GM19025 (cell line): ENCODE data around the gene MVD.

Source experiments
- ATAC-seq: cut with Tn5 transposase; IDR thresholded peaks from one replicate; pipeline ENCODE4 v1.9.1; 2021; ENCODE audit warnings: mild to moderate bottlenecking, low read depth, moderate library complexity; ENCODE audit not compliant: unreplicated experiment

MVD gene

GRCh38 chr16:88631384-88631783 lies 31.5 kb downstream of the MVD start:
- ATAC-seq: no peak

- no peak for ATAC-seq
Measured at GRCh38 chr16:88630941-88631340, 31.9 kb downstream of the MVD start.

DNA sequence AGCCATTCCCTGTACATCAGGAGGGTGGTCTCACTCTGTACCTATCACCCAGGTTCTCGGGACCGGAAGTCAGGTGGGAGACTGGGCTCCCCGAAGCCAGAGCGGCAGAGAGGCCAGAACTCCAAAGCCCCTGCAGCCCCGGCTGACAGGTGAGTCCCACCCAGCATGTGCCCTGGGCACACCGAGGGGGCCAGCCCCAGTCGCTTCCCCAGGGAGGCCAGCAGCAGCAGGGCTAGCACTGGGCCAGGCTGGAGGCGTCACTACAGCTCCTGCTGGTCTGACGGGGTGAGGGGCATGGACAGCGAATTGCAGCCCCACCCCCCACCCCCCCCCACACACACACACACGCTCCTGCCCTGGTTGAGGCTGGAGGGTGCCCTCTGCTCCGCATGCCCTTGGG lies 32.5 kb downstream of the MVD start:
- no peak for ATAC-seq

DNA sequence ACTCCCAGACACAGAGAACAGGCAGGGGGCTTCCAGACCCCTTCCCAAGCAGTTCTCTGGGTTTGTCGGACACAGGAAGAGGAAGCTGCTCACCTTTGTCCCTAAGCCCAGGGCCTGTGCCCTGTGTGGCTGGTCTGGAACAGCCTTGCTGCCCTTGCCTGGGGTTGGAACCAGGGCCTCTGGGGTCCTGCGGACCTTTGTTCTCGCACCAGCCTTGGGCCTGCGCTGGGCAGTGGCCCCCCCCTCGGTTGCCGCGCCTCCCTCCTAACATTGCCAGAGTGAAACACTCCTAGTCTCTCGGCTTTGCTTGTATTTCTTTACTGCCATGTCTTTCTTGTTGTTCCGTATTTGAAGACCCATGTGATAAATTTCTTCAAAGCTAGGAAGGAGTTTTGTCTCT lies 33.1 kb downstream of the MVD start:
- no peak for ATAC-seq

- no peak for ATAC-seq
Measured at GRCh38 chr16:88628512-88628974, 34.3 kb downstream of the MVD start.

GRCh38 chr16:88627531-88628411 lies 35.1 kb downstream of the MVD start:
- ATAC-seq: no peak

DNA sequence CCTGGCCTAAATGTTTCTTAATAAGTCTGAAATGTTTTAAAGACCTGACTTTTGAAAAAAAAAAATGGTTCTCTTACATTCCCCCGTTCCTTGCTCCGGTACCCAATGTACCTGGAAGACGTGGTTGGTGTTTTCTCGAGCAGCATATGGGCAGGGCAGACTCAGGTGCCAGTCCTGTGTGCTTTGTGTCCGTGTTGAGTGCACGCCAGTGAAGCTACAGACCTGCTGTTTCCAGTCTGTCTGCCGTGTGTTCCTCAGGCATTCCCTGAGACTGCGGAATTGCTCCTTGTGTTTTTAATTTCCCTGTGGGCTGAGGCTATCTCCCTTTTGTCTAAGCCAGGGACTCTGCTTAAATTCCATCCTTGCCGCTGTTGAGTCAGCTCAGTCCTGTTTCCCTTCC lies 36.2 kb downstream of the MVD start:
- no peak for ATAC-seq

GRCh38 chr16:88624977-88625576 lies 37.8 kb downstream of the MVD start:
- ATAC-seq: no peak

DNA sequence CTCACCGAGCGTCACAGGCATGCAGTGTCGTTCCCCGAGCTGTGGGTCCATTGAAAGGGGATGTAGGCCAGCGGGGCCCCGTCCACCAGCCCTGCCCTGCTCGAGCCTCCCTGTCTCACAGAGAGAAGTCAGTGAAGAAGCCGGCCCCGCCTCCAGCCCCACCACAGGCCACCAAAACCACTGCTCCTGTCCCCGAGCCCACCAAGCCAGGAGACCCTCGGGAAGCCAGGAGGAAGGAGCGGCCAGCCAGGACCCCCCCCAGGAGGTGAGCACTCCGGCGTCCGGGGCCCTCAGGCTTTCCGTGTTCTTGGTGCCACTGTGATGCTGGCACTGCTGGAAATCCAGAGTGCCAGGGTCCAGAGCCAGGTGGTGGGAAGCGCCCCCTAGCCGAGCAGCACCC lies 38.4 kb downstream of the MVD start:
- ATAC-seq: no peak

- ATAC-seq: no peak
Measured at GRCh38 chr16:88623858-88624257, 39.0 kb downstream of the MVD start.

DNA sequence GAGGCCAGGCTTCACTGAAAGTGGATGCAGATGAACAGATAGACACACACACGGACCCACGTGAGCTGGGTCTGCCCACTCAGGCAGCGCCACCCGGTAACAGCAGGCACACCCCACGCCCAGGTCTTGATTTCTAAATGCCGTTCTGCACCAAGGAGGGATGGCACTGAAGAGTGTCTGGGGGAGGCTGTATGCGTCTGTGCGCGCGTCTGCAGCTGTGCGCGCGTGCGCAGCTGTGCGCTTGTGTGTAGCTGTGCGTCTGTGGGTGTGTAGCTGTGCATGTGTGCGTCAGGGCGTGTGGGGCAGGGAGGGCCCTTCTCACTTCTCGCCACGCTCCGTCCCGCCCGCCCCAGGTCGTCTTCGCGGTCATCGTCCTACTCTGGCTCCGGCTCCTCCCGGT lies 40.0 kb downstream of the MVD start:
- no peak for ATAC-seq

DNA sequence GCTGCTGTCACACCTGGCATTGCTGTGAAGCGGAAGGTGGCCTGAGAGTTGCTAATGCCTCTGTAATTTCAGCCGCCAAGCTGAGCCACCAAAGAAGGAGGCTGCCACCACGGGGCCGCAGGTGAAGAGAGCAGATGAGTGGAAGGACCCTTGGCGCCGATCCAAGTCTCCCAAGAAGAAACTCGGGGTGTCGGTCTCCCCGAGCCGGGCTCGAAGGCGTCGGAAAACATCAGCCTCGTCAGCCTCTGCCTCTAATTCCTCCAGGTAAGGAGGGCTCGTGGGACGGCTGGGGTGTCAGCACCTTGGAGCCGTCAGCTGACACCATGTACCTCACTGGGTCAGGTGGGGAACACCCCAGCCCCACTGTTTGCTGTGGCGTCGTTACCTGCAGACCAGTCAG lies 40.8 kb downstream of the MVD start:
- no peak for ATAC-seq

DNA sequence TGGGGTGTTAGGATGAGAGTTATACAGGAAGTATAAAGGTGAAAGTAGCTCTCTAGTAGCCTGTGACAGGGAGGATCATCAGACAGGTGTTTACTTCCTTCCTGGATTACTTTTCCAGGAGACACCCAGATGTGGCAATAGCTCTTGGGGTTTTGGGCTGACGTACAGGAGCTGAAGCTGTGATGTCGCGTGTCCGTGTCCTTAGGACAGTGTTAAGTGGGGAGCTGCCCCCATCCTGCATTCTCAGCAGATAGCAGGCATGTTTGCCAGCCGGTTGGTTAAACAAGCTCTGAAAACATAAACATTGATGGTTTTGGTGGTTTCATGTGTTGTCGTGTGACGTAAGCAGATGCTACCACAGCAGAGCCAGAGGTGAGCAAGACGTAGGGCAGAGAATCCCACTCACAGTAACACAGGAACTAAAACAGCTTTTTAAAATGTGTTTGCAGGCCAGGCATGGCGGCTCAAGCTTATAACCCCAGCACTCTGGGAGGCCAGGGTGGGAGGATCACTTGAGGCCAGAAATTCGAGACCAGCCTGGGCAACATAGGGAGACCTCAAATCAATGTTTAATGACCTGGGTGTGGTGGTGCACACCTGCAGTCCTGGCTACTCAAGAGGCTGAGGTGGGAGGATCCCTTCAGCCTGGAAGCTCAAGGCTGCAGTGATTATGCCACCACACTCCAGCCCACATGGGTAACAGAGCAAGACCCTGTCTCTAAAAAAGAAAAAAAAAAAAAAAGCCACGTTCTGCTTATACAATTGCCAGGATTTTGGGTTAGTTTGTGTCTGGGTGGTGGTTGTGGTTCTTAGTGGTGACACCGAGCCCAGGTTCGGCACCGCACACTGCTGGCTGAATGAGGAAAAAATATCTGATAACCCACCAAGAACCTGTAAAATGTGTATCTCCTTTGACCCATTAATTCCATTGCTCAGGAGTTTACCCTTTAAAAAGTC lies 42.8 kb downstream of the MVD start:
- ATAC-seq: no peak

DNA sequence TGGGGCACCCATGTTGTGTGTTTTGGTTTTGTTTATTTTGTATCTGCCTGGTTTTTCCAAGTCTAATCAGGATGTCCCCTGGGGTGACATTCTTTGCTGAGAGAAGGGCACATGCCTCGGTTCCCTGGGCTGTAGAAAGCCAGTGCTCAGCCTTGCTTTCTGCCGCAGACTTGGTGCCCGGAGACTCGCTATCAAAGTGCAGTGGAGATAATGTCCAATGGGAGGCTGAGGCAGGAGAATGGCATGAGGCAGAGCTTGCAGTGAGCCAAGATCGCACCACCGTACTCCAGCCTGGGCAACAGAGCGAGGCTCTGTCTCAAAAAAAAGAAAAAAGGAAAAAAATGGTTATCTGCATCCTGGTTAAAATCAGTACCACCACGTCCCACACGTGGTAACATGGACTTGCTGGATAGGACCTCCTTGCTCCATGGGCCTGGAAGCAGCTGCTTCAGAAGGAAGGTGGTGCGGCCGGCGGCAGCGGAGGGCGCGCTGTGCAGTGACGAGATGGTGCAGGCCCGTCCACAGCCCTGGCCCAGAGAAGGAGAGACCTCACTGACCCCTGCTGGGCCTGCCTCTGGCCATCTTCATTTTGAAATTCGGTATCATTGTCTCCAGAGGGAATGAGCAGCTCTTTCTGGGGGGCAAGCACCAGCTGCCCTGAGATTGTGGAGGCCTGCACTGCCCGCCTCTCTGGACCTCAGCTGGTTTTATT lies 43.8 kb downstream of the MVD start:
- no peak for ATAC-seq

DNA sequence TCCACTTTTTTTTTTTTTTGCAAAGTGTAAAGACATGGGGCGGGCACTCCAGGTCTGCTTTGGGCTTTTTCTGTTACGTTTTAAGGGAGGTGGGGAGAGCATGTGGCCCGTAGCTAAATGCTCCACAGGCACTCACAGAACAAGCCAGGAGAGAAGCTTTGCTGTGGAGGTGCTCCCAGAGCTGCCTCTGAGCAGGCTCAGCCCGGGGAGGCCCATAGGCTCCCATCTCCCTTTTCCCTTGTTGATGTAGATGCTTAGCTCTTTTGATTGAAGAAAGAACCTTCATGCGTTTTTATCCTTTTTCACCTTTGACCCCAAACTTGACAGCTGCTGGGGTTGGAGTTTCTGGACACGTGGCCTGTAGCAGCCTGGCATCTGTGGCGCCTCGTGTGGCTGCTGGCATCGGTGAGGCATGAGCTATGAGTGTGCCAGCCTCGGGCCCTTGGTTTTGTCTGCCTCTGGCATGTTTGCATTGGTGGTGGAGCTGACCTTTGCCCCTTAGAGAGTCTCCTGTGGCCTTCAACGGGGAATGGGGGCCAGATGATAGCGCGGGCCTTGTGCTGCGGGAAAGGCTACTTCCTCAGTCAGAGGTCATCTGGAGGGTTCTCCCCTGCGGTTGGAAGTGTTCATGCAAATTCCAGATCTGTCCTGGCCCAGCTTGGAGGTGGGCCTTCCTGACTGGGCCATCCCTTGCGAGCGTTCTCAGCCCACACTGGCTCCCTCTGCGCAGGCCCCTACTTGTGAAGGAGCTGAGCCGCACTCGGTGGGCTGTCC lies 44.5 kb downstream of the MVD start:
- ATAC-seq: no peak

GRCh38 chr16:88617268-88618031 lies 45.4 kb downstream of the MVD start:
- ATAC-seq: no peak

DNA sequence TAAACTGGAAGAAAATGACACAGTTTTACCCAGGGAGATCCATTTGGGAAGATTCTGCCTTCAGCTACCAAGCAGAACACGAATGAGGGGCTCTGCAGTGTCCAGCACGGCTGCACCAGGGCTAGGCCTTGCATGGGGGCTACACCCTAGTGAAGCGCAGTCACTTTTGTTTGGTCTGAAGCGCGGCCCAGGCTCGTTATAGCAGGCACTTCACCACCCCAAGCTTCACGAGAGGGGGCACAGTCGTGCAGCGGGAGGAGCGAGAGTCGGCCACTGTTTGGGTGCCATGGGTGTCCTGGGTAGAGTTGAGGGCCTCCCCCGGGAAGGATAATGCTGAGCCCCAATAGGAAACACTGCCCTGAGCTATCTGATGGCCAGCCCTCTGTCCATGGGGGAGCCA lies 46.2 kb downstream of the MVD start:
- no peak for ATAC-seq

GRCh38 chr16:88616320-88616719 lies 46.6 kb downstream of the MVD start:
- no peak for ATAC-seq
